CMK (cell line): ENCODE measurements around the gene SLC13A1.
"Not testable (repeated sequence)": the region's sequence is repeated elsewhere in the genome, so short reads cannot be mapped to it uniquely, and the experiment has no call there.

ENCODE experiments used
- DNase-seq: peaks from one replicate; pipeline ENCODE4 v3.0.0-alpha.2; 2010; ENCODE audit warnings: low read depth

The SLC13A1 gene

DNA sequence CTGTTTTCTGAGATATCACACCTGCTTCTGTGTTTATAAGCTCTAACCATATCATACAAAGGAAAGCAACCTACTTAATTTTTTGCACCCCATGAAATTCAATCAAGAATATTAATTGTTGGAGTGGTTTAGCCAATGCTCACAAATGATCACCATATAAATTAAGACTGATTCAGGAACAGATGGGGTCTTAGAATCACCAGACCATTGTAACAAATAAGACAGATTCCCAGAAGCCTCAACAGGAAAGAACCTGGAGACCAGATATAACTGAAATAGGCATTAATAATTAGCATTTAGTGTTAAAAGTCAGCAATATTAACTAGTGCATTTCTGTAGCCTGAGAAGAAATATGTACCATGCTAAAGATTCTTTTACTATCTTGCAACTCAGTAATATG lies 73.6 kb downstream of the SLC13A1 start:
- no peak for DNase-seq

DNA sequence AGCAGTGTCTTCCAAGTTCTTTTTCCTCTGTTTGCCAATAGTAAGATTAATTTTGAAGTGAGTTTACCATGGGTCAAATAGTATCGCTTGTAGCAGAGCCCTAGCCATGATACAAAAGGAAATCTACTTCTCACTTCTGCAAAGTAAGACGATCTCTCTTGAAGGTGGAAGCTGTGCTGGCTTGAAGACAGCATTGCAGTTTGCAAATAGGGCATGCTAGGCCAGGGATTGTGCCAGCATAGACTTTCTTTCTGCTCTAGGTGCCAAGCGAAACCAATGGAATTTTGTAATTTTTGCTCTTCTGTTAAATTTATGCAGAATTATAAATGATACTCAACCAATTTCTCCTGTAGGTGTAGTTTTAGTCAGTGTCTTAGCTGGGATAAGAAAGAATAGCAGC lies 74.5 kb downstream of the SLC13A1 start:
- DNase-seq, result no peak

DNA sequence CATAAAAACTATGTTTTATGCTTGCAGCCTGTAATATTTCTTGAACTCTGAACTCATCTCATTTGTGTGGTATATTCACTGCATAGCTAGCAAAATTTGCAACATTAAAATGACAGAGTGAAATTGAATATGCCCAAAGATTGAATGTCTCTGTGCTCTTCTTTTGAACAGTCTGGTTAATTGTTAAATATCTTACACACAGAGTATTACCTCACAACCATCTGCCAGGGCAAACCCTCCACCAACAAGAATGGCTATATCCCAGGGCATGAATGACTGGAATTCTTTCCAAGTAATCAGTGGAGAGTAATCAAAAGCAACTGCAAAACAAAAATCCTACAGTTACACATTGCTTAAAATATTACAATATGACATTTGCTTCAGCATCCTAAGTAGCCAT lies 76.9 kb downstream of the SLC13A1 start:
- no peak for DNase-seq

DNA sequence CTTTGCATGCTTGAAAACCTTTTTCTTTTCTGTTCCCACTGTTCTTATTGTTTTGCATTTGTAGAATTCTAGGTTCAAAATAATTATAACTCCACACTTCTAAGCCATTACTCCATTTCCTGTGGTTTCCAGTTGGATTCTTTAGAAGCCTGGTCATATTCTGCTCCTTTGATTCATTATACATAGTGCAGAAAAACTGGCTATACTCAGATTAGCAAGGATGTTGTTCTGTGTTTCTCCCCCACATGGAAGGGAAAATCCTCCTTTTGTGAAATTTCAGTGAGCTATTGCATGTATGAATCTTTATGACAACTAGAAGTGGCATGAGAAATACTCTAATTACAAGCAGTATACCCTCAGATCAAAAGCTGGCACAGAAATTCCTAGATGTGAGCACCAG lies 79.5 kb downstream of the SLC13A1 start:
- DNase-seq, result no peak

DNA sequence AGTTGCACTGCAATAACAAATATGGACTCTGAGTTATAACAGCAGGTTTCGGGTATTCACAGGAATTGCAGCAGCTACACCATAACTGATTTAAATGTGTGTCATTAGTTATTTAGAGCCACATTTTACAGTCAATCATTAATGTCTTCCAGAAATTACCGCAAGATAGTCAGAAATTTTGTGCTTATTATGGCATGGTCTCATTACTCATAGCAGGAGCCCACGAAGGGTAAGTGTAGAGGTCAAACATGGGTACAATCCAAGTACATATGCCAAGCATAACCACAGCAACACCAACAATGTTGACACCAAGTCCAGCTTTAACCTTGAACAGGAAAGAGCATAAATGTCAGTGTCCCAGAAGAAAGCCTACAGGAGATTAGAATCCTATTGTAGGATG lies 84.4 kb downstream of the SLC13A1 start:
- DNase-seq, result no peak

DNA sequence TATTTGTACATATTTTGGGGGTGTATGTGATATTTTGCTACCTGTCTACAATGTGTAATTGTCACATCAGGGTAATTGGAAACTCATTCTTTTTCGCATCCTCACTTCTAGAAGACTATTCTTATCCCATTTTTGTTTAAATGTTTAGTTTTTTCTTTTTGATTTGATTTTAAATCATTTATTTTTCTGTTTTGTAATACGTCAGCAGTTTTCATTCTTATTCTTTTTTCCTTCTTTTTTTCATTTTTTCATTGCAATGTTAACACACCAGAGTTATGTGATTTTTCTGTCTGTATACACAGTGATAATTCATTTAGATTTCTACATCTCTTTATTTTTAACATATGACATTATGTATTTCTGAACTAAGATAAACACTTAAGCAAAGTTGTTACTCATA lies 85.5 kb downstream of the SLC13A1 start:
- DNase-seq, result no peak

DNA sequence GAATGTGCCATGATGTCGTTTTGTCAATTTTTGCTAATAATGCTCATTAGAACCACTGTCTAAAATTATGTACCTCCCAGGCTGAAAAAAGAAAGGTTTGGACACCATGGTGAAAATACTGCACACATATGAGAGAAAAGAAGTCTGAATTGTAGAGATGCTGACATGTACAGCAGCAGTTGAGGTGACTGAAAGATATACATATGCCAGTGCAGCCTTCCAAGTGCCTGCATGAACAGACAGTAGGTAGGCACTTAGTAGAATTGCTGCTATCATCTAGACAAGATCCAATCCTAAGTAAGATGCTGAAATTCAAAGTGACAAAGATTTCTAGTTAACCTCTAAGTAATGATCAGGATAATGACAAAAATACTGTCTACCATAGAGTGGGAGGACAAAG lies 86.9 kb downstream of the SLC13A1 start:
- DNase-seq, result no peak

DNA sequence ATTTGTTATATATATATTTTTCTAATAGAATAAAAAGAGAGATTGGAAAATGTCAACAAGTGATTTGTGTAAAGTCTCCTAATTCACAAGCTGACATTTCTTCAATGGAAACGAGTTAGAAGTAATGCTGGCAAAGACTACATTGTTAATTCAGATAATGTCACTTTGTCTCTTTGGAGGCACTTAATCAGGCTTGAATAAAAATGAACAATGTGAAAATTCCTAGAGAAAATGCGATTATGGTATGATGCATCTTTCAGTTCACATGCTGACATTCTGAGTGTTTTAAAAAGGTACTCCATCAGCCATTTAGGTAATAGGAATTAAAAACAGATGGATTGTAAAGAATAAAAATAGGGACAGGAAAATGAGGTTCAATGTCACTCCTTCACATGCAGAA lies 100.1 kb downstream of the SLC13A1 start:
- no peak for DNase-seq

DNA sequence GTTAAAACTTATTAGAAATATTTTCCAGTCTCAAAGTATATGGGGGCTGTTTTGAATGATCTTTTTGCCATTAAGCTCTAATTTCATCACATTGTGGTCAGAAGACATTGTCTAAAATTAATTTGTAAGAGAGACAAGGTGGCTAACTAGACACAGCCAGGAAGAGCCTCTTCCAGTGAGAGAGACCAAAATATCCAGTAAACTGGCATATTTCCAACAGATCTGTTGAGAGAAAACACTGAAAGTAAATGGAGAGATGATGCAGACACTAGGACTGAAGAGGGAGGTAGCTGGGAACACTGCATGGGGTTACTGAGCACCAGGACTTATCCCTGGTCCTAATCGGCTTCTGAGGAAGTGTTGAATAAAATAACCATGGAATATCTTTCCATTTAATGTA lies 102.8 kb downstream of the SLC13A1 start:
- no peak for DNase-seq

DNA sequence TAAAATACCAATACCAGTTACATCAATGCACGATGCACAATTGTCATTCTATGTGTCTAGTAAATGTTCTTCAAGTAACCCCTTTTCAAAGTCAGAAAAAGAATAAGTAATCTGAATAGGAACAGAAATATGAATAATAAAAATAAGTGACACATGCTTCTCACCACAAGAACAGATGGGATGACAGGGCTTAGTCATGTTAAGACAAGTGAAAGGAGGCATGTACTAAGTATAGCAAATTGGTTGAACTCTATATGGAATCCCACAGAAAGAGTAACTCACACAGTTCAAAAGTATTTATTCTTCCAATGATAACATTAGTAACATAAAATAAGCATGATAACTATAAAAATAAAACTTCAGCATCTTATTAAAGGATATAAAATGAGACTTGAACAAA lies 103.3 kb downstream of the SLC13A1 start:
- no peak for DNase-seq

DNA sequence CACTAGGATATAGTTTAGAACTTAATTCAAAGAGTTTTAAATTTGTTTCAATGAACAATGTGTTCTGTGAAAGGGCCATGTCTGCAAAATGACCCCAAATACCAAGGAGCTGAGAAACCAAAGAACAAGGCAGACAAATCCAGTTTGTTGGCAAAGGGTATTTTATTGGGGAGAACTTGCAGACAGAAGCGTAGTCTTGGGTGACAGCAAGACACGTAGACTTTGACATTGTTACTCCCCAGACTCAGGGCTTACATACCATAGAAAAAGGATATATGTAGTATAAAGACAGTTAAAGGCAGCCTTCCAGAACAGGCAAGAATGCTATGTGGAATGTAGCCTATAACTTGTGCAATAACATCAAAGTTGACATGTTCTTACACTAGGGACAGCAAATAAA lies 109.3 kb downstream of the SLC13A1 start:
- no peak for DNase-seq

DNA sequence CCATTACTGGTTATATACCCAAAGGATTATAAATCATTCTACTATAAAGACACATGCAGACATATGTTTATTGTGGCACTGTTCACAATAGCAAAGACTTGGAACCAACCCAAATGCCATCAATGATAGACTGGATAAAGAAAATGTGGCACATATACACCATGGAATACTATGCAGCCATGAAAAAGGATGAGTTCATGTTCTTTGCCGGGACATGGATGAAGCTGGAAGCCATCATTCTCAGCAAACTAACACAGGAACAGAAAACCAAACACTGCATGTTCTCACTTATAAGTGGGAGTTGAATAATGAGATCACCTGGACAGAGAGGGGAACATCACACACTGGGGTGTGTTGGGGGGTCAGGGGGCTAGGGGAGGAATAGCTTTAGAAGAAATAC lies 112.9 kb downstream of the SLC13A1 start:
- not testable (repeated sequence) for DNase-seq

DNA sequence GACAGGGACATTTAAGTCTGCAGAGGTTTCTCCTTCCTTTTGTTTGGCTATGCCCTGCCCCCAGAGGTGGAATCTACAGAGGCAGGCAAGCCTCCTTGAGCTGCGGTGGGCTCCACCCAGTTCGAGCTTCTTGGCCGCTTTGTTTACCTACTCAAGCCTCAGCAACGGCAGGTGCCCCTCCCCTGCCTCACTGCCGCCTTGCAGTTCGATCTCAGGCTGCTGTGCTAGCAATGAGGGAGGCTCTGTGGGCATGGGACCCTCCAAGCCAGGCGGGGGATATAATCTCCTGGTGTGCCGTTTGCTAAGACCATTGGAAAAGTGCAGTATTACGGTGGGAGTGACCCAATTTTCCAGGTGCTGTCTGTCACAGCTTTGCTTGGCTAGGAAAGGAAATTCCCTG lies 114.9 kb downstream of the SLC13A1 start:
- DNase-seq, result not testable (repeated sequence)

DNA sequence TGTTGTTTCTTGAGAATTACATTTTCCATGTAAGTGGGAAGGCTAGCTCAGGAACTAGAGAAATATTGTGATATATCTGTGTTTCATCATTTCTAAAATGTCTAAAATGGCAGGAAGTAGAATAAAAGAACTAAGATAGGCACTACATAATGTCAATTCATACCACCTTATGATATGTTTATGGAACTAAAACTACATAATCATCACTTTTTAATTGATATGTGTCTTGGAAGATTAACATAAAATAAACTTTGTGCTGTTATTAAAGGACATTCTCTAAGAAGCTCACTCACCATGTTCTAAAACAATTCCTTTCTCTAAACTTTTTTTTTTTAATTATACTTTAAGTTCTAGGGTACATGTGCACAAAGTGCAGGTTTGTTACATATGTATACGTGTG lies 120.7 kb downstream of the SLC13A1 start:
- no peak for DNase-seq

DNA sequence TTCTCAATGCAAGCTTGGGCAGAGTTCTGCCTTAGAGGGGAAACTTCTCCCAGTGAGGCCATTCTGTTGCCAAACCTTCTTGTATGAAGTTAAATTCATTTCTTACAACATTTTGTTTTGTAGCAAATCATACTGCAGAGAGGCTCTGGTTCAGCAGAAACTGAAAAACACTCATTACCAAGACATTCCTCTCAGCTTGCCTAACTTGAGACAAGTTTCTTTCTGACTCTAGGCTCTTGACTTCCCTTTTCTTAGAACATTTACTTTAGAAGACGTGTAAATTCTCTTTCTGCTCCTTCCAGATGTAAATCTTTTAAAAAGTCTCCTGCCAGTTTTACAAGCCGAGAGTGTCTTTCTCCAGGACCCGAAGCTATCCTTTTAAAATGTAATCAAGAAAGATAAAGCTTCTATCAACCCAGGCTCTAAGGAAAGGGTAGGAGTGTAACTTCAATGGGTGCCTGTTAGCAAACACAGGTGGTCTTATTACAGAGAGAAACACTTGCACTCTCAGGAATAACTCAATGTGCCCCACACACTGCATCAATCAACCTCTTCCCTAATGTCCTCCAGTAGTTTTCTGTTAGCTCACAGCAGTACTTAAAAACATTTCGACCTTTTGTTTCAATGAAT lies 123.8 kb downstream of the SLC13A1 start:
- no peak for DNase-seq

DNA sequence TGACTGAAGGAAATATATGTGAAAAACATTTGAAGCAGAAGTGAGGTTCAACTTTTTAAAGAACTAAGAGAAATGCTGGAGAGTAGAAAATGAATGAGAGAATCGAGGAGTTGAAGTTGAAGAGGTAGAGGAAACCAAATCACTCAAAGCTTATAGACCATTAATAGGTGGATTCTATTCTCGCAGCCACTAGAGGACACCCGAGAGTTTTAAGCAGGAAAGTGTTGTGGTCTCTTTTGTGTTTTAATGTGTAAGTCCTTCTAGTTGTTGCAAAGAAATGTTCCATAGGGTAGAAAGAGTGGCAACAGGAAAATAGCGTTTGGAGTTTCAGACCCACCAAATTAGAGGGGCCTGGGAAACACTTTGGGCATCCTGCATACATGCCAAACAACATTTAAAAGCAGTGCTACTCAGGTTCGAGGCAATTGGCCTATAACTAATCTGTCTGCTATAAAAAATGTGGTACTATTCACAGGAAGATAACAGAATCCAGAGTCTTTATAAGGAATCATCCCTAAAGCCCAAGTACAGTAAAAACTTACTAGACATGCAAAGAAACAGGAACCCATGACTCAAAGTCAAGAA lies 129.0 kb downstream of the SLC13A1 start:
- DNase-seq, result no peak

DNA sequence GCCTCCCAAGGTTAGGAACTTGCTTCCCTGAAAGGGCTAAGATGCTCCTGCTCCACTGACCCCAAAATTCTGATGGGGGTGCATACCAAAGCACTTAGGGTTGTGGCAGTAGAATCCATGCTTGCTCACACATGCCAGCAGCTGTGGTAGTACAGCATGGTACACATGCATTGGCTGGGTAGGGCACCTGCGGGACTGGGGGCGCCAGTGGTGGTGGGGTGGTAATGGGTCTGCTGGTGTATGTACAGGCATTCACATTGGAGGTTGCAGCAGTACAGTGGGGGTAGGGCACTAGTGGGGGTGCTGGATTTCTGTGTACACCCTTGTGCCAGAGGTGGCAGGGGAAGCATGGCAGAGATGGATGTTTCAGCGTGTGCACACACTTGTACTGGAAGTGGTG lies 132.0 kb downstream of the SLC13A1 start:
- DNase-seq, result no peak
